Activated B cell treated with CpG ODN at 0.5 μM for 24 hours (primary cell): ENCODE measurements around the gene VAT1L. TPM values are rescaled to one million over a fixed set of nuclear protein-coding genes. Genes with fewer than 3 reads are reported as not detected.

Source experiments
- ATAC-seq: fragments of 200-7000 bp; cut with Tn5 transposase; one replicate; pipeline ENCODE4 v1.10.0; 2021; ENCODE audit warnings: low read depth, mild to moderate bottlenecking, moderate library complexity
- CTCF ChIA-PET: fragments of 350-600 bp; sonication (Branson Sonifier 250); formaldehyde crosslinking; loops from one replicate; lab custom pipeline; 2021; ENCODE audit warnings: antibody characterized with exemption; lab: Charles Lee
- POLR2A ChIA-PET: fragments of 350-600 bp; sonication (Branson Sonifier 250); formaldehyde crosslinking; loops from one replicate; lab custom pipeline; 2021; ENCODE audit warnings: antibody characterized with exemption; lab: Charles Lee
- DNase-seq: peaks from one replicate; pipeline ENCODE4 v3.0.0; 2022
- H3K27ac Mint-ChIP-seq: one replicate; pipeline ENCODE4 v1.8.0; 2020; ENCODE audit warnings: mixed read lengths
- H3K27me3 Mint-ChIP-seq: one replicate; pipeline ENCODE4 v1.8.0; 2021; ENCODE audit warnings: mixed read lengths
- H3K36me3 Mint-ChIP-seq: one replicate; pipeline ENCODE4 v1.8.0; 2021; ENCODE audit warnings: low read depth, mixed read lengths
- H3K4me1 Mint-ChIP-seq: one replicate; pipeline ENCODE4 v1.8.0; 2021; ENCODE audit warnings: mixed read lengths
- H3K4me3 Mint-ChIP-seq: one replicate; pipeline ENCODE4 v1.8.0; 2020; ENCODE audit warnings: mild to moderate bottlenecking, mixed read lengths
- H3K9me3 Mint-ChIP-seq: one replicate; pipeline ENCODE4 v1.8.0; 2020; ENCODE audit warnings: mixed read lengths
- intact Hi-C: fragments of 100-400 bp; cut with micrococcal nuclease; formaldehyde crosslinking; loops from one replicate; pipeline ENCODE4 v1.15.1; 2024
- total RNA-seq: library from RNA; stranded (reverse); gene quantifications from 2 replicates; pipeline ENCODE4 v1.2.3, GENCODE V29; 2022
- TF ChIP-seq, protein P1 (sequence below): fragments of 200-600 bp; IDR thresholded peaks from one replicate; pipeline ENCODE4 v1.8.0; 2022; ENCODE audit warnings: antibody characterized with exemption, mild to moderate bottlenecking

The VAT1L gene
- total RNA-seq, 1 donor from 2014 or later = not detected

DNA sequence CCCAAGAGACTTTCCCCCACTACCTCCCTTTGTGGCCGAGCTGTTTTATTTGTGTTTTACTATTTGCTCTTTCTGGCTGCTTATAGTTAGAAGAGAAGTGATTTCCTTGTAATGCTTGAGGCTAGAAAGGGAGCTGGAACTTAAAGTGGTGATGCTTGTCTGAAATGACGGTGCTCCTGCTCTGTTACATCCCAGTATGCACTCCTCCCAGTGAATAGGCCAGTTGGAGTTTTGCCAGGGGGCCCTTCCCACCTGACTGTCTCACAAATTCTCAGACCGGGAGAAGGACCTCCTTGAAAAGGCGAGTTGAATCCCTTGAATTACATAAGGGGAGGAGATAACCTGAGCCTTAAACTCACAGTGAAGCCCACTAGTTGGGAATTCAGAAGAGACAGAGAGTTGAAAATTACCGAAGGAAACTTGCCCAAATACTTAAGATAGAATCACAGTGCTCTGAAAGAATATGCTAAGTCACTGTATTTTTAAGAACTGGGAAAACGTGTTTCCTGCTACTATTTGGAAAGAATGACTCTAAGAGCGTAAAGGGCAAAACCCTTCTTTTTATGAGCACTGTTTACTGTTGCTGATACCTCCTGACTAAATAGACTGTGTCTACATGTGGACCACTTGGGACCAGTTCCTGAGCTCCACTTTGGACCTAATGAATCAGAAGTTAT, 149.2 kb downstream of the VAT1L start:
- ATAC-seq = no peak
- ChIA-PET CTCF (no interaction called here), POLR2A (no interaction called here)
- Mint-ChIP-seq H3K4me3 (no peak overlapping the region), H3K27ac (no peak overlapping the region), H3K36me3 (no peaks in the 10 kb centered on the region), H3K27me3 (peaks cover 2% of the 10 kb centered on the region), H3K9me3 (peaks cover 6% of the 10 kb centered on the region), H3K4me1 (no peaks in the 10 kb centered on the region)
- intact Hi-C loops = no loop called here
- DNase-seq = no peak
- TF ChIP-seq, protein P1, sequence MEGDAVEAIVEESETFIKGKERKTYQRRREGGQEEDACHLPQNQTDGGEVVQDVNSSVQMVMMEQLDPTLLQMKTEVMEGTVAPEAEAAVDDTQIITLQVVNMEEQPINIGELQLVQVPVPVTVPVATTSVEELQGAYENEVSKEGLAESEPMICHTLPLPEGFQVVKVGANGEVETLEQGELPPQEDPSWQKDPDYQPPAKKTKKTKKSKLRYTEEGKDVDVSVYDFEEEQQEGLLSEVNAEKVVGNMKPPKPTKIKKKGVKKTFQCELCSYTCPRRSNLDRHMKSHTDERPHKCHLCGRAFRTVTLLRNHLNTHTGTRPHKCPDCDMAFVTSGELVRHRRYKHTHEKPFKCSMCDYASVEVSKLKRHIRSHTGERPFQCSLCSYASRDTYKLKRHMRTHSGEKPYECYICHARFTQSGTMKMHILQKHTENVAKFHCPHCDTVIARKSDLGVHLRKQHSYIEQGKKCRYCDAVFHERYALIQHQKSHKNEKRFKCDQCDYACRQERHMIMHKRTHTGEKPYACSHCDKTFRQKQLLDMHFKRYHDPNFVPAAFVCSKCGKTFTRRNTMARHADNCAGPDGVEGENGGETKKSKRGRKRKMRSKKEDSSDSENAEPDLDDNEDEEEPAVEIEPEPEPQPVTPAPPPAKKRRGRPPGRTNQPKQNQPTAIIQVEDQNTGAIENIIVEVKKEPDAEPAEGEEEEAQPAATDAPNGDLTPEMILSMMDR = no peak

DNA sequence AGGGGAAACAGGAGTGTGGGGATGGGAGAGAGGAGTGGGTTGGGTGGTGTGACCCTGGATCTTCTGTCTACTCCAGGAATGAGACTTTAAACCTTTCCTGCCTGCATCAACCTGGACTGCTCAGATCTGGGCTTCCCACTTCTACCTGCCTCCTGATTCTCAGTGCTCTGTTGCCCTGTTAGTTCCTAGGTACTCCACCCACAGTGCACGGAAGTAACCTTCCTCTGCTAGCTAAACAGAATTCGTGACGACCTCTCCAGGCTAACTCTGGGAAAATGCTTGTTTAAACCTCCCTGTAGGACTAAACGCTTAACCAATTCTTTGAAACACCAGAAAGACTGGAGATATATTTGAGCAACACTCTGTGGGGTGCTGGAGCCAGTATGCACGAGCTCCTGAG, 150.5 kb downstream of the VAT1L start:
- no peak overlapping the region for H3K27ac Mint-ChIP-seq
- no peaks in the 10 kb centered on the region for H3K4me1 Mint-ChIP-seq
- POLR2A ChIA-PET = no interaction called here

DNA sequence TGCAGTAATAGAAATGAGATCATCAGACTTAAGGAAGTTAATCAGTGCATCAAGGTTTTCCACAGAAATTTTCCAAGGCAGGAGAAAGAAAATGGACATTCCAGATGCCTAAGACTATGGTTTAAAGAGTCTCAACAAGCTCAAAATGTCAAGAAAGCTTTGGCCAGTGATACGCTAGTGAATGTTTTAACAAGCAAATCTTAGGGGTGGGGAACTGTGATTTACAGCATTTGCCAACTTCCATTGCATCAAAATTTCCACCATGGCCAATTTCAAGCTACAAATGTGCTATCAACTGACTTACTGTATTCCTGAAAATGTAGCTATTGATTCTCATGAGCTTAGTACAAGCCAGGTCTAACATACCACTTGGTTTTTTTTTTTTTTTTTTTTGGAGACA, 151.6 kb downstream of the VAT1L start:
- ATAC-seq (no peak), DNase-seq (no peak)
- Mint-ChIP-seq H3K27me3 (no peaks in the 10 kb centered on the region), H3K36me3 (no peaks in the 10 kb centered on the region), H3K4me3 (no peak overlapping the region), H3K4me1 (no peaks in the 10 kb centered on the region), H3K27ac (no peak overlapping the region), H3K9me3 (peaks cover 6% of the 10 kb centered on the region)
- ChIA-PET CTCF (no interaction called here), POLR2A (no interaction called here)
- TF ChIP-seq, protein P1 = no peak
- intact Hi-C loops = no loop called here

More for the DNA sequence above, 150.5 kb downstream of the VAT1L start:
- Mint-ChIP-seq H3K4me3 (no peak overlapping the region), H3K9me3 (peaks cover 6% of the 10 kb centered on the region), H3K27me3 (no peaks in the 10 kb centered on the region), H3K36me3 (no peaks in the 10 kb centered on the region)
- CTCF ChIA-PET = no interaction called here
- ATAC-seq (no peak), DNase-seq (no peak)
- TF ChIP-seq, protein P1 = no peak
- intact Hi-C loops = no loop called here

DNA sequence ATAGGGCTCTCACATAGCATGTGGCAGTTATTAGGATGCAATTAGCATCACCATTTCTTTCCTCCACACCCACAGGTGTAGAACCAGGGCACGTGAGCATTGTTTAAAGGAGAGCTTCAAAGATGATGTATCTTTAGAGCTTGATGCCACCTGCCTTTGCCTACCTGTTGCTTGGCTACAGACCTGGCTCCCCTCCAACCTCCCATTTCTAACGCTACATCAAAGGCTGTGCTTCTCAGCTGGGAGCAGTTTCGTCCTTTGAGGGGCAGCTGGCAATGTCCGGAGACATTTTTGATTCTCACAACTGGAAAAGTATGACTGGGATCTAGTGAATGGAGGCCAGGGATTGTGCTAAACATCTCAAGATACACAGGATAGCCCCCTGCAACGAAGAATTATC, 155.4 kb downstream of the VAT1L start:
- CTCF ChIA-PET = no interaction called here
- no peak for ATAC-seq
- H3K36me3 Mint-ChIP-seq = no peaks in the 10 kb centered on the region
- H3K27me3 Mint-ChIP-seq = peaks cover 6% of the 10 kb centered on the region
- peaks cover 6% of the 10 kb centered on the region for H3K9me3 Mint-ChIP-seq
- no peaks in the 10 kb centered on the region for H3K4me1 Mint-ChIP-seq
- TF ChIP-seq, protein P1 = no peak
- no peak overlapping the region for H3K4me3 Mint-ChIP-seq
- no peak overlapping the region for H3K27ac Mint-ChIP-seq
- DNase-seq = no peak
- POLR2A ChIA-PET = no interaction called here
- intact Hi-C loops = no loop called here

DNA sequence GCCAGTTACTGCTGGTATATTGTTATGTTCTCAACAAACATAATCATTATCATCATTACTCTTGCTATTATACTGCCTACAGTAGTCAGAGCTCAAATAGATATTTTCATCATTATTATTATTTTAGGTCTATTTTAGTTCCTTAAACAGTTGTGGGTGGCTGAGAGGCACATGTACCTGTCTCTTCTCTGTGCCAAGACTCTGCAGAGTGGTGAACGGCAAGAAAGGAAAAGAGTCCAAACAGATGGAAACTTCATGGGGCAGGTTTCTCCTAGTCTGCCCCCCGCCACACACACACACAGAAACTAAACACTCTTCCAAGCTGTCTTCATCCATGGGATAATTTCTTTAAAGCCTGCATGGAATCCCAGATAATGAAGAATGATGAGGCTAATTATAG, 156.3 kb downstream of the VAT1L start:
- no peaks in the 10 kb centered on the region for H3K4me1 Mint-ChIP-seq
- intact Hi-C loops = no loop called here
- H3K9me3 Mint-ChIP-seq = peaks cover 6% of the 10 kb centered on the region
- TF ChIP-seq, protein P1 = no peak
- ChIA-PET CTCF (no interaction called here), POLR2A (no interaction called here)
- H3K4me3 Mint-ChIP-seq = no peak overlapping the region
- DNase-seq (no peak), ATAC-seq (no peak)
- H3K36me3 Mint-ChIP-seq = no peaks in the 10 kb centered on the region
- H3K27ac Mint-ChIP-seq = no peak overlapping the region
- H3K27me3 Mint-ChIP-seq = peaks cover 6% of the 10 kb centered on the region
